Stimulated activated CD4-positive, alpha-beta T cell treated with anti-CD3 and anti-CD28 coated beads, Interleukin-12 subunit alpha, Interleukin-12 subunit beta, amount 100 ng/mL, for 24 hours (primary cell): ENCODE results near the gene TBC1D4.

Source experiments
- DNase-seq, 2 experiments: peaks; one replicate each; pipeline ENCODE4 v3.0.0-alpha.2; 2020; ENCODE audit warnings: low read depth in 2 of 2

Gene TBC1D4, protein sequence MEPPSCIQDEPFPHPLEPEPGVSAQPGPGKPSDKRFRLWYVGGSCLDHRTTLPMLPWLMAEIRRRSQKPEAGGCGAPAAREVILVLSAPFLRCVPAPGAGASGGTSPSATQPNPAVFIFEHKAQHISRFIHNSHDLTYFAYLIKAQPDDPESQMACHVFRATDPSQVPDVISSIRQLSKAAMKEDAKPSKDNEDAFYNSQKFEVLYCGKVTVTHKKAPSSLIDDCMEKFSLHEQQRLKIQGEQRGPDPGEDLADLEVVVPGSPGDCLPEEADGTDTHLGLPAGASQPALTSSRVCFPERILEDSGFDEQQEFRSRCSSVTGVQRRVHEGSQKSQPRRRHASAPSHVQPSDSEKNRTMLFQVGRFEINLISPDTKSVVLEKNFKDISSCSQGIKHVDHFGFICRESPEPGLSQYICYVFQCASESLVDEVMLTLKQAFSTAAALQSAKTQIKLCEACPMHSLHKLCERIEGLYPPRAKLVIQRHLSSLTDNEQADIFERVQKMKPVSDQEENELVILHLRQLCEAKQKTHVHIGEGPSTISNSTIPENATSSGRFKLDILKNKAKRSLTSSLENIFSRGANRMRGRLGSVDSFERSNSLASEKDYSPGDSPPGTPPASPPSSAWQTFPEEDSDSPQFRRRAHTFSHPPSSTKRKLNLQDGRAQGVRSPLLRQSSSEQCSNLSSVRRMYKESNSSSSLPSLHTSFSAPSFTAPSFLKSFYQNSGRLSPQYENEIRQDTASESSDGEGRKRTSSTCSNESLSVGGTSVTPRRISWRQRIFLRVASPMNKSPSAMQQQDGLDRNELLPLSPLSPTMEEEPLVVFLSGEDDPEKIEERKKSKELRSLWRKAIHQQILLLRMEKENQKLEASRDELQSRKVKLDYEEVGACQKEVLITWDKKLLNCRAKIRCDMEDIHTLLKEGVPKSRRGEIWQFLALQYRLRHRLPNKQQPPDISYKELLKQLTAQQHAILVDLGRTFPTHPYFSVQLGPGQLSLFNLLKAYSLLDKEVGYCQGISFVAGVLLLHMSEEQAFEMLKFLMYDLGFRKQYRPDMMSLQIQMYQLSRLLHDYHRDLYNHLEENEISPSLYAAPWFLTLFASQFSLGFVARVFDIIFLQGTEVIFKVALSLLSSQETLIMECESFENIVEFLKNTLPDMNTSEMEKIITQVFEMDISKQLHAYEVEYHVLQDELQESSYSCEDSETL (N-terminal part only)

DNA sequence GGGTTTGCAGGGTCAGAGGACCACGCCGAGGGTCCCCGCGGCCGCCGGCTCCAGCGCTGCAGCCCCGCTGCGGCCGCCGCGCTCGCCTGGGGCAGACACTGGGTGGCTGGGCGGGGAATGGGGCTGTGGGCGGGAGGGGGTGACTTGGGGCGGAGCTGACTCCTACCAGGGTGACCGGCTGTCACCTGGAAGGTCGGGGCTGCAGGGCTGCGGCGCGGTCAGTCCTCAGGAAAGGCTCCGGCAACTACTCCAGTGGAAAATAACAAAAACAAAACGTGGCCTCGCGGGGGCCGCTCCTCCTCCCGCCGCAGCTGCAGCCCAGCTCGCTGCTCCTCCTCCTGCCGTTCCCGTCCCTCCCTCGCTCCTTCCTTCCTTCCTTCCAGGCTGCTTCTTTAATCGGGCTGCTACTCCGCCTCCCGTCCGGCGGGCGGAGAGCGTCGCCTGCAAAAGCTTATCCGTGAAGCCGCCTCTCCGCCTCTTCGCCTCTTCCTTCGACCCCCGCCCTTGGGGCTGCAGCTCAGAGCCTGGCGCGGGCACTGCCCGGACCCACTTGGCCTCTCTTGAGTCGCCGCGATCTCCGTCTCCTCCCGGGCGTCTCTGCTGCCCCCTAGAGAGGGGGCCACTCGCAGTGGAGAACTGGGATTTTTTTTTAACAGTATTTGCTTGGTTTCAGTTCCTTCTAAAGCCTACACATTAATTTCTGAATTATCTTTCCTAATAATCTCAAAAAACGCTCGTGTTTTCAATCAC, at the start of gene TBC1D4:
TSS of gene TBC1D4 (minus strand) at position 100 of the 750 bp plus-strand sequence. CDS start 402 bp downstream, outside the sequence.
- peak; percentile 35 to 50 for DNase-seq

DNA sequence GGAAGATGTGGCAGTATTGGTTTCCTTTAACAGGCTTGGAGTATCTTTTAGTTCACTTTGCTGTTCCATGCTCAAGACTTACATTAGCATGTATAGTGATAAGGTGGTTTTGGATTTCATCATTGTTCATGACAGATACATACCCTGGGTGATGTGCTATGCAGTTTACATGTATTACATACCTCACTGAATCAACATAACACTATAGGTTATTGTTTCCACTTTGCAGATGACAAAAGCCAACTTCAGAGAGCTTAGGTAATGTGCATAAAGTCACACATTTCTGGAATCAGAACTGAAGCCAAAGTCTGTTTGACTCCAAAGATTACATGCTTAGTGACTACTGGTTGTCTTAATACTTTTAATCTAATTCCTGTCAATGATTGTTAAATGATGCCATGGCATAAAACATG, 48.6 kb upstream of the TBC1D4 start:
- DNase-seq = no peak

DNA sequence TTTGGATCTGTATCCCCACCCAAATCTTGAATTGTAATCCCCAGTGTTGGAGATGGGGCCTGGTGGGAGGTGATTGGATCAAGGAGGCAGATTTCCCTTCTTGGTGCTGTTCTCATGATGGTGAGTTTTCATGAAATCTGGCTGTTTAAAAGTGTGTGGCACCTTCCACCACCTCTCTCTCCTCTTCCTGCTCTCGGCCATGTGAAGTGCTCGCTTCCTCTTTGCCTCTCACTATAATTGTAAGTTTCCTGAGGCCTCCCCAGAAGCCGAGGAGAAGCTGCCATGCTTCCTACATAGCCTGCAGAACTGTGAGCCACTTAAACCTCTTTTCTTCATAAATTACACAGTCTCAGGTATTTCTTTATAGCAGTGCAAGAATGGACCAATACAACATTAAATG, 40.0 kb upstream of the TBC1D4 start:
- no peak for DNase-seq

DNA sequence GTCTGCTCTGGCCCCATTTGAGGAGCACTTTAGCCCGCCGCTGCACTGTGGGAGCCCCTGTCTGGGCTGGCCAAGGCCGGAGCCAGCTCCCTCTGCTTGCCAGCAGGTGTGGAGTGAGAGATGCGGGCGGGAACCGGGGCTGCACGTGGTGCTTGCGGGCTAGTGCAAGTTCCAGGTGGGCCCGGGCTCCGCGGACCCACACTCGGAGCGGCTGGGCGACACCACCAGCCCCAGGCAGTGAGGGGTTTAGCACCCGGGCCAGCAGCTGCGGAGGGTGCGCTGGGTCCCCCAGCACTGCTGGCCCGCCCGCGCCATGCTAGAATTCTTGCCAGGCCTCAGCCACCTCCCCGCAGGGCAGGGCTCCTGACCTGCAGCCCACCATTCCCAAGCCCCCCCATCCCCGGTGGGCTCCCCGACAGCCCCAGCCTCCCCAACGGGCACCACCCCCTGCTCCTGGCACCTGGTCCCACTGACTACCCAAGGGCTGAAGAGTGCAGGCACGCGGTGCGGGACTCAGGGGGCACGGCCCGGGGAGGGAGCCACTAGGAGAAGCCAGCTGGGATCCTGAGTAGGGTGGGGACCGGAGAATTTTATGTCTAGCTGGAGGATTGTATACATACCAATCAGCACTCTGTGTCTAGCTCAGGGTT, 36.6 kb upstream of the TBC1D4 start:
- no peak for DNase-seq

DNA sequence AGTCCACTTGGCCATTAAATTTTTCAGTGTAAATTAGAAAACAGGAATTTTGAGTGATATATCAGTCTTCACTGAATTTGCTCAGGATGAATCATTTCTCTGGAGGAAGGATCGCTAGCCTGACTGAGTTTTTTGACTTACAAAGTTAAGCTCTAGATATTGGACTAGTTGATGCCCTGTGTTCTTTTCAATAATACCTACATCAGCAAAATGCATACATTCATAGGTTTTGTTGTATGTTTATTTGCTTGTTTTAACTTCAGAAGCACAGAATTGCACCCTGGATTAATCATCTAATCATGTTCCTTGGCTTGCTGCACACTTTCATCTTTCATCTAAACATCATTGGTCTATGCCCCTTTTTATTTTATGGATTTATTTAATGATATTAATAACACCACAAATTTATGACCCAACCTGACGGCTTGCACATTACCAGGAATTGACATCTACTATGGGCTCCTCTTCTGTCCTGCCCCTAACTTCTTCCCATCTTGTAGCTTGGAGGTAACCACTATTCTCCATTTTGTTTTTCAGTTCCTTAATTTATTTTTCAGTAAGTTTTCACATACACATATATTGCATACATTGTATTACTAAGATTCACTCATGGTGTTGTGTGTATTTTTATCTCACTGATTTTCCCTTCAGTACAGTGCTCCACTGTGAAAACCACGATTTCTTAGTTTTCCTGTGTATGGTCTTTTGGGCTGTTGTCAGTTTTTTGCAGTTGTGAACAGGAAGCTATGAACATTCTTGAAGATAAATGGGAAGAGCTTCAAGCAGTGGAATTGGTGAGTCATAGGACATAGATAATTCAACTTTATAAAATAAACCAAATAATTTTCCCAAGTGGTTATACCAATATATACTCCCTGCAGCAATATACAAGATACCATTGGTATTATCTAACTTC, 32.4 kb upstream of the TBC1D4 start:
- no peak for DNase-seq

DNA sequence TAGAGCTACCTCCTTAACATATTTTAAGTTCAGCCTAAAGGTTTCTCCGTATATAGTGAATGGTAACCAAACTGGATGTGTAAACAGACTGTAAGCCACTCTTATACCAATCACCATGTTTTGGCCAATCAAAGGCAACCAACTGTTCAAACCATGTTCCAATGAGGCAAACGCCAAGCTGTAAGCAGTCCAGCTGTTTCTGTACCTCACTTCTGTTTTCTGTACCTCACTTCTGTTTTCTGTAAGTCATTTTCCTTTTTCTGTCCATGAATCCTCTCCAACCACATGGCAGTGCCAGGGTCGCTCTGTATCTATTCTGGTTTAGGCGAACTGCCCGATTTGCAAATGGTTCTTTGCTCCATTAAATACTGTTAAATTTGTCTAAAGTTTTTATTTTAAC, 31.3 kb upstream of the TBC1D4 start:
- no peak for DNase-seq

DNA sequence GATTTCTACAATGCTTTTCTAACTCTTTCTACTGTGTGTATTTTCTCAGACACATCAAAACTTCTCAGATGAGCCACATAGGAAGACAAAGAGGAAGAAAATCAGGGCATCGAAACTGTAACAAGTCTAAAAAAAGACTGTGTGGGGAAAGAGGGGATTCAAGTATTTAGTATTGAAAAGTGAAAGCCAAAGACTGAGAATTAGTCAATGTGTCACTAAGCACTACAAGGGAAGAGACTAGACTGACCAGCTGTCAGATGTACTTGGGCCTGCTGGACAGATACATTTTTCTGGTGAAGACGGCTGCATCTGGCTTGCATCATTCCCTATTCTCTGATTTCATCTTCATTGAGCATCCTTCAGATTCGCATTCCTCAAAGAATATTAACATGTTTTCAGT, 30.3 kb upstream of the TBC1D4 start:
- DNase-seq = no peak

DNA sequence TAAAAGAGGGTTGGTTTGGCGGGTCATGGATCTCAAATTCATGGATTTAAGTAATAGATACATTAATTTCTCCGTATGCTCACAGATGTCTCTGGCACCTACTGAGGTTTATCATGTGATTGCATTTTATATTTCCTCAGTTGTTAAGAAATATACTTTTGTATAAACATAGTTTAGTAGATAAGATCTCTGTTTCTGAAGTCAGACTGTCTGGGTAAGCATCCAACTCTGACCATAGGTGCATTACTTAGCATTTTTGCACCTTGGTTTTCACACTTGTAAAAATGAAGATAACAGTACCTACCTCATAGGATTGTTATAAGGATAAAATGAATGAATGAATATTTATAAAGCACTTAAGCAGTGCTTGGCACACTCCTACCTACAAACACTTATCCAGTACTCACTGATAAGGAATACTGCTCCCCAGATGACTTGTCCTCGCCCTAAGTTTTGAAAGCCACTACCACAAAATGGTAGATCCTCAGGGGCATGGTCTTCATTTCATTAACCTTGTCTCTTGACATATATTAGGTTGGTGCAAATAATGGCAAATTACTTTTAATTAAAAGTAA, 29.2 kb upstream of the TBC1D4 start:
- DNase-seq = no peak

DNA sequence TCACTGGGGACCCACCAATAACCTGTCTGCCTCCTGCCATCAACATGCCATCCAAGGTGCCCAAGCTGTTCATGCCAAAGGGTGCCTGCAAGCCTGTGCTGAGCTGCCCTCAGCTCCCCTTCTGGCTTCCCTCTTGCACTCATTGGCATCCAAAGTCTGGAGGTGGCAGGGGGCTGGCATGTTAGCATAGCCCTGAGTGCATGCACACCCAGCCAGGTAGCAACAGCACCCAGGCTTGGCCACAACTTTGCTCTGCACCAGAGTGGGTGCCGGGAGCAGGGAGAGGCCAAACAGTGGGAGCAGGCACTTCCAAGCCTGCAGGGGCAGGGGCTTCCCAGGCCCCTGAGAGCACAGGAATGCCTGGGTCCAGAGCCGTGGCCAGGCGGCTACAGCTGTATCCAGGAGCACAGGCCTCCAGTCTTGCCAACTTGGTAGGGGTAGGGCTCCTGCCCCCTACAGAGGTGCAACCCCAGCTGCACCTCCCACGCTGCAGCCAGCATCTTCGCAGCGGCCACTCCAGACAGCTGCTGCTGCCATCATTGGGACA, 26.1 kb upstream of the TBC1D4 start:
- no peak for DNase-seq

DNA sequence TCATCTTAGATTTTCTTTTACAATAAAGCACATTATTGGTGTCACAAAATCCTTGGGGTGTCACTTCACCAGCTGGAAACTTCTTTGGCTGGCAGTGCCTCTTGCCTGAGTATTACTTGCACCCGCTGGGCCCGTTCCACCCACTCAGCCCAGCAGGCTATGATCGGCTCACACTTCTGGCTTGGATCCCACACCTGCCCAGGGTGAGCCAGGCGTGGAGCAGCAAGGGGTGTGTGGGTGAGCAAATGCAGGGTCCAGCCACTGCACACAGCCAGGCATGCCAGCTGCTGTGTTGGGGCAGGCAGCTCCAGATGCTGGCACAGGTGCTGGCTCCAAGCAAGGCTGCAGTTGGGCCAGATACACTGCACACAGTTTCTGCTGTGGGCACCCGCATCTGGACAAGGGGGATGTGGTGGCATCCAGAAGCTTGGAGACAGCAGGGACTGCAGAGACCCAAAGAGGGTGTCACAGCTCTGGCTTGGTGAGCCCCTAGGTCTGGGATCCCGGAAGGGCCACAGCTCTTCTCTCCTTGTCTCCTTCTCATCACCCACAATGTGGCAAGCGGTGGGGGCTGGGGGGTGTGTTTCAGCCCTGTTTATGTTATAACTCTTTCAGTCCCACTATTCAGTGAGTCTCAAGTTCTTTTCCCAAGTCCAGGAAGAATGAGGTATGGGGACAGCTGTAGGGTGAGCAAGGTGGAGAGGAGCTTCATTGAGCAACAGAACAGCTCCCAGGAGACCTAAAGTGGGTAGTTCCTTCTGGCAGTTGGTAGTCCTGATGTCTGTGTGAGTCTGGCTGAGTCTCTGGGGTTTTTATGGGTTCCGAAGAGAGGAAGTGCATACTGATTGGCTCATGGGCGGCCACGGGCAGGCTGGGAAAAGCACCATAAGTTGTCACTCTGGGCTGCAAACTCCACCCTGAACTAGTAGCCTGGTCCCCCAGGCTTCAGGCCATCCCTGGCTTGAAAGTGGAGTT, 25.3 kb upstream of the TBC1D4 start:
- DNase-seq = no peak

DNA sequence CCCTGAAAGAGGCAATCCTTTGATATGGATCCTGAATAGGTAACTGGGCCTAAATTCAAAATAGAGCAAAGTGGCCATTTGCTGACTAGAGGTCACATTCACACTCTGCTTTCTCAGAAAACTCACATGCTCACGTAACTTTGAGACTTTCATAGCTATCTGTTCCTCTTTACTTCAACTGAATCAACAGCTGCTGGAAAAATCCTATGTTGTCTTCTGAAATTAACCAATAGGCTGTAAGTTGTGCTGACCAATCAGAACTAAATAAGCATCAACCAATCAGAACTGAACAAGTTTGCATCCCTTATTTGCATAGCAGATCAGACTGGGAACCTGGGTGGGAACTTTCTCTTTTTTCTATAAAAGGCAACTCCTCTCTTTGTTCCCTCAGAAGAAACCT, 24.0 kb upstream of the TBC1D4 start:
- DNase-seq = no peak

DNA sequence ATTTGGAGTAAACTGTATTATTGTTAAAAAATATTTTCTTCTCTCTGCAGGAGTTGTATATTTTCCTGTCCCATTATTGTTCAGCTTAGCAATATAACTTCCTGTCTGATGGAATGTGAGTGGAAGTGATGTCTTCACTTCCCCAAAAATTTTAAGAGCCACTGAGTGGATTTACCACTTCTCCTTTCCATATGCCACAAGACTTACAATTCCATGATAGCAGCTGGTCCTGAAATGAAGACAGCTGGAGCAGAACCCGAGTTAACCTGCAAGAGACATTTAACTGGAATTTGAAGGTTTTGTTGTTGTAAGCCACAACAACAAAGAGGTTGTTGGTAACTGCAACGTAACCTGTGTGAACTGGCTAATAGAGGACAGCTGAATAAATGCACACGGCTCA, 23.4 kb upstream of the TBC1D4 start:
- DNase-seq = no peak

DNA sequence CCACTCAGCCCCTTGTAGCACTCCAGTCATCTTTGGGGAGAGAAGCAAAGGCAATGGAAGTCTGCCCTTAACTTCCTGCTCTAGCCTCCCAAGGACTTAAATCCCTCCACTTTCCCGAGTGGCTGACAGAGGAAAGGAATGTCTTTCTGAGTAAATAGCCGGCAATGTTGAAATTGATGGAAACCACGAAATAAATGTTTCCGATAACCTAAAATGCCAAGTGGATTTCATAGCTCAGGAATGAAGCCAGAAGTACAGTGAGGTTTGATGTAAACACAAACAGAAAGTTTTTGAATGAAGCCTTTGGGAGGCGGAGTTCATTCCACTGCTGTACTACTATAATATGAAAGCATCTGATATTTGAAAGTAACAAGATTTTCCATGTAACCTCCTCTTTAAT, 14.0 kb upstream of the TBC1D4 start:
- no peak for DNase-seq

DNA sequence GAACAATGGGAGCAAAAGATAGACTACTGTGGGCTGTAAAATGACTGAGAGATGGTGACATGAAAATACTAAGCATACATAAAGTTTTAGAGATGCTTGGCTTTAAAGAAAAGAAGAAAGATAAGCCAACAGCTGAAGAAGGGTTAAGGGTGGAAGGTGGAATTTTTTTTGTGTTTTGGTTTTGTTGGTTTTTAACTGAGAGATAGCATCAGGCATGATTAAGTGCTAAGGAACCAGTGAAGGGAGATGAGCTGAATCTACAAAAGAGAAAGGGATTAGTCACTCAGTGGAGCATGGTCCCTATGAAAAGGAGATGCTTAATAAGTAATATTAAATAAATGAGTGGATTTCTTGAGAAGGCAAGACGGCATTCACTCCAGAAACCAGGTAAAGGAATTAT, 12.5 kb upstream of the TBC1D4 start:
- no peak for DNase-seq

DNA sequence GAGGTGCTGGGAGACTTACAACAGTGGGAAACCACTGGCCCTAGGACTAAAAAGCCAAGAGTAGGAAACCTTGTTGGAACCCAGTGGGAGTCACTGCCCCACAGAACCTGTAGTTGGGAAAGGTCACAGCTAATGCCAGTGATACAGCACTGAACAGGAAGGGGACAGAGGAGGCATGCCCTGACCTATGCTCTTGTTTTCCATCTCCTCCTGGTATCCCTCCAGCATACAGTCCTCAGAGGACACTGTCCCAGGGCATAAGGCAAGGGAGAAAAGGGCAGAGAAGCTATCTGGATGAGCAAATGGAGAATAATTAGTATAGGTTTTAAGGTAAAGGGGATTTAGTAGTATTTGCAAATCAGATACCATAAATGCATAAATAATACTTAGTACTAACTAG, 11.2 kb upstream of the TBC1D4 start:
- no peak for DNase-seq

DNA sequence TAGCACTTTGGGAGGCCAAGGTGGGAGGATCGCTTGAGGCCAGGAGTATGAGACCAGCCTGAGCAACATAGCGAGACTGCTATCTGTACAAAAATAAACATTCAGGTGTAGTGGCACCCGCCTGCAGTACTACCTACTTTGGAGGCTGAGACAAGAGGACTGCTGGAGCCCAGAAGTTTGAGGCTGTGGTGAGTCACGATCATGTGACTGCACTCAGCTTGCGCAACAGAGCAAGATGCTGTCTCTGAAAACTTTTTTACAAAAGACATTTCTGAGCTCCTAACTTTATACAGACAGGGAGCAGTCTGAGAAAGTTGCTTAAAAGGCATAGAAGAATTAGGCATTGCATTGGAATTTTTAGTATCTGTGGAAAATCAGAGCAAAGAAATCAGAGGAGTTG, 10.4 kb upstream of the TBC1D4 start:
- DNase-seq = no peak

DNA sequence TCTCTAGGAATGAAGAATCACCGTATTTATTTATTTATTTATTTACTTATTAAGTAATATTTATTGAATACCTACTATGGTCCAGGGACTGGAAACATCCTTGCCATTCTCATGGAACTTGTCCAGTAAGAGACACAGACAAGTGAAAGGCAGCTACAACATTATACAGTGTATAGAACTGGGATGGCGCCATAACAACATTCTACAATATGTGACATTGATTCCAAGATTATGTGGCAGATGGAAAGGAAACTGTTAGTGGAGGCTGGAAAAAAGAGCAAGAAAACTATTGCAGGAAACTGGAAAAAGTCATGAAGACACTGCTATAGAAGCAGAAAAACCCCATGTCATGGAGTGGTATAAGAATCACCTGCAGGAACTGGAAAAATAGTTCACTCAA, 9.4 kb upstream of the TBC1D4 start:
- no peak for DNase-seq
